GM21390 (cell line): ENCODE measurements around the gene BABAM2.
"Not testable (repeated sequence)": the region's sequence is repeated elsewhere in the genome, so short reads cannot be mapped to it uniquely, and the experiment has no call there.

Experiments
- ATAC-seq: cut with Tn5 transposase; IDR thresholded peaks from one replicate; pipeline ENCODE4 v1.9.1; 2021; ENCODE audit not compliant: unreplicated experiment

Gene BABAM2

GRCh38 chr2:28101892-28102291, 211.4 kb downstream of the BABAM2 start:
- ATAC-seq = no peak

GRCh38 chr2:28102455-28102874, 211.9 kb downstream of the BABAM2 start:
- ATAC-seq = no peak

- ATAC-seq = no peak
Measured at GRCh38 chr2:28103611-28104010, 213.1 kb downstream of the BABAM2 start.

- no peak for ATAC-seq
Measured at GRCh38 chr2:28108143-28108542, 217.6 kb downstream of the BABAM2 start.

- ATAC-seq = not testable (repeated sequence)
Measured at GRCh38 chr2:28113771-28114170, 223.2 kb downstream of the BABAM2 start.

GRCh38 chr2:28117104-28117596, 226.6 kb downstream of the BABAM2 start:
- no peak for ATAC-seq

GRCh38 chr2:28119631-28120030, 229.1 kb downstream of the BABAM2 start:
- ATAC-seq = no peak

GRCh38 chr2:28128281-28128950, 237.9 kb downstream of the BABAM2 start:
- ATAC-seq = no peak

GRCh38 chr2:28129955-28130695, 239.6 kb downstream of the BABAM2 start:
- ATAC-seq = no peak

GRCh38 chr2:28133778-28134177, 243.2 kb downstream of the BABAM2 start:
- no peak for ATAC-seq

GRCh38 chr2:28134262-28134812, 243.8 kb downstream of the BABAM2 start:
- no peak for ATAC-seq

GRCh38 chr2:28134857-28135256, 244.3 kb downstream of the BABAM2 start:
- ATAC-seq = no peak

GRCh38 chr2:28135324-28135723, 244.8 kb downstream of the BABAM2 start:
- ATAC-seq = no peak

GRCh38 chr2:28135799-28136198, 245.3 kb downstream of the BABAM2 start:
- no peak for ATAC-seq

GRCh38 chr2:28136556-28136955, 246.0 kb downstream of the BABAM2 start:
- ATAC-seq = no peak

GRCh38 chr2:28137221-28137620, 246.7 kb downstream of the BABAM2 start:
- no peak for ATAC-seq

- ATAC-seq = no peak
Measured at GRCh38 chr2:28142386-28142785, 251.9 kb downstream of the BABAM2 start.

- no peak for ATAC-seq
Measured at GRCh38 chr2:28148000-28148399, 257.5 kb downstream of the BABAM2 start.

- no peak for ATAC-seq
Measured at GRCh38 chr2:28148566-28148965, 258.0 kb downstream of the BABAM2 start.

- ATAC-seq = no peak
Measured at GRCh38 chr2:28150236-28150915, 259.8 kb downstream of the BABAM2 start.

GRCh38 chr2:28150994-28151393, 260.5 kb downstream of the BABAM2 start:
- no peak for ATAC-seq
